Mucosa of descending colon (tissue), 3 donors: ENCODE measurements around the gene ENPP3. TPM values are rescaled to one million over a fixed set of nuclear protein-coding genes. Genes with fewer than 3 reads are reported as not detected.
A peak's percentile ranks its signal among the peaks of the same experiment; 100 is the strongest.

ENCODE experiments used
- ATAC-seq: fragments of 200-7000 bp; cut with Tn5 transposase; one replicate; pipeline ENCODE4 v1.9.1; 2020; ENCODE audit warnings: mild to moderate bottlenecking, moderate library complexity
- DNase-seq, 3 donors: peaks; one replicate each; pipeline ENCODE4 v3.0.0-alpha.2; 2020
- H3K36me3 ChIP-seq: fragments of 200-600 bp; one replicate; pipeline ENCODE4 v1.8.0; 2021; ENCODE audit warnings: low read depth, mild to moderate bottlenecking
- H3K4me1 ChIP-seq: fragments of 200-600 bp; one replicate; pipeline ENCODE4 v1.8.0; 2021; ENCODE audit warnings: low read depth, mild to moderate bottlenecking
- H3K4me3 ChIP-seq: fragments of 200-600 bp; one replicate; pipeline ENCODE4 v1.8.0; 2021; ENCODE audit warnings: mild to moderate bottlenecking
- H3K9me3 ChIP-seq: fragments of 200-600 bp; one replicate; pipeline ENCODE4 v1.8.0; 2021; ENCODE audit warnings: mild to moderate bottlenecking
- intact Hi-C, 2 donors: fragments of 100-400 bp; cut with DNase I in 1 of 2; cut with micrococcal nuclease in 1 of 2; formaldehyde crosslinking; loops; one replicate each; pipeline versions ENCODE4 v1.11.0 to v1.11.1; 2022; cut with DNase I, micrococcal nuclease
- total RNA-seq, 3 donors: library from RNA; stranded (reverse); fragmentation: NEBNext Ultra II Directional in 2 of 3; extraction: Animal tissue kit (Norgen Biotek cat#: 25700) in 2 of 3; gene quantifications; one replicate each; pipeline versions ENCODE4 v1.2.1 to v1.2.4, GENCODE V29; 2021 to 2023
- TF ChIP-seq, protein P1 (sequence below): fragments of 200-600 bp; IDR thresholded peaks from one replicate; pipeline ENCODE4 v1.8.0; 2022; ENCODE audit warnings: antibody characterized with exemption, mild to moderate bottlenecking
- donor health status: DM: no; HTN: no; CAD: no; lungs with moderate emphysema.
- donor health status: DM: no; HTN: no; CAD: no.
- donor health status: DM: no; HTN: yes; CAD: no.

The ENPP3 gene
- total RNA-seq, 3 donors from 2014 or later = 6.6 to 22.8 (median 19.5) TPM

DNA sequence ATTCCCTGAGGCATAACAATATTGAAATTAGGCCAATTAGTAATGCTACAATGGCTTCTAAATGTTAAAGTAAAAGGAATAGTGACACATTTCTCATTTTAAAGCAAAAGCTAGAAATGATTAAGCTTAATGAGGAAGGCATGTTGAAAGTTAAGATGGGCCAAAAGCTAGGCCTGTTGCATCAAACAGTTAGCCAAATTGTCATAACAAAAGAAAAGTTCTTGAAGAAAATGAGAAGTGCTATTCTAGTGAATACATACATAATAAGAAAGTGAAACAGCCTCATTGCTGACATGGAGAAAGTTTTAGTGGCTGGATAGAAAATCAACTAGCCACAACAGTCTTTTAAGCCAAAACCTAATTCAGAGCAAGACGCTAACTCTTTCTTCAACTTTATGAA is 51.2 kb downstream of the ENPP3 start:
- Histone ChIP-seq H3K9me3 (no peaks in the 10 kb centered on the region), H3K4me1 (no peaks in the 10 kb centered on the region), H3K4me3 (no peak overlapping the region), H3K36me3 (peaks cover 4% of the 10 kb centered on the region)
- DNase-seq (no peak), ATAC-seq (no peak)
- TF ChIP-seq, protein P1, sequence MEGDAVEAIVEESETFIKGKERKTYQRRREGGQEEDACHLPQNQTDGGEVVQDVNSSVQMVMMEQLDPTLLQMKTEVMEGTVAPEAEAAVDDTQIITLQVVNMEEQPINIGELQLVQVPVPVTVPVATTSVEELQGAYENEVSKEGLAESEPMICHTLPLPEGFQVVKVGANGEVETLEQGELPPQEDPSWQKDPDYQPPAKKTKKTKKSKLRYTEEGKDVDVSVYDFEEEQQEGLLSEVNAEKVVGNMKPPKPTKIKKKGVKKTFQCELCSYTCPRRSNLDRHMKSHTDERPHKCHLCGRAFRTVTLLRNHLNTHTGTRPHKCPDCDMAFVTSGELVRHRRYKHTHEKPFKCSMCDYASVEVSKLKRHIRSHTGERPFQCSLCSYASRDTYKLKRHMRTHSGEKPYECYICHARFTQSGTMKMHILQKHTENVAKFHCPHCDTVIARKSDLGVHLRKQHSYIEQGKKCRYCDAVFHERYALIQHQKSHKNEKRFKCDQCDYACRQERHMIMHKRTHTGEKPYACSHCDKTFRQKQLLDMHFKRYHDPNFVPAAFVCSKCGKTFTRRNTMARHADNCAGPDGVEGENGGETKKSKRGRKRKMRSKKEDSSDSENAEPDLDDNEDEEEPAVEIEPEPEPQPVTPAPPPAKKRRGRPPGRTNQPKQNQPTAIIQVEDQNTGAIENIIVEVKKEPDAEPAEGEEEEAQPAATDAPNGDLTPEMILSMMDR = no peak
- intact Hi-C loops = no loop called here

DNA sequence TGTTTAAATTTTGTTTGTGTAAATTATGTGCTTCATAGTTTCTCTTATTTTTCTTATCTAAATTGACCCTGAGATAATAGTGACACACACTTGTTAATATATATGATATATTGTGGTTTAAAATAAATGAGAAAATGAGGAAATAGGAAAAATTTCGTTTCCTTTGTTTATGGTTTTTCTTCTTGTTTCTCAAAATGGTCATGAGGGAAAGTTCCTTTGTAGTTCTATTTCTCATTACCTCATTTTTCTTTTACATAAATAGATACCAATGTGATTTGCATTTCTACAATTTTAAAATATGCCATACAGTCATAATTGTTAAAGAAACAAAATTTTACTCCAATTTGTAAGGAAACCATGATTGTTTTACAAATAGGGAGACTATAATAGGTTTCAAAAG is 54.9 kb downstream of the ENPP3 start:
- intact Hi-C loops = loop anchor here in 1 of 2 donors (10.0 kb wide), 1 partner anchor 223 kb away; no protein-coding TSS in a partner anchor
- TF ChIP-seq, protein P1 = no peak
- Histone ChIP-seq H3K36me3 (no peaks in the 10 kb centered on the region), H3K4me1 (no peaks in the 10 kb centered on the region), H3K4me3 (no peak overlapping the region), H3K9me3 (no peaks in the 10 kb centered on the region)
- no peak for DNase-seq
- ATAC-seq = no peak

DNA sequence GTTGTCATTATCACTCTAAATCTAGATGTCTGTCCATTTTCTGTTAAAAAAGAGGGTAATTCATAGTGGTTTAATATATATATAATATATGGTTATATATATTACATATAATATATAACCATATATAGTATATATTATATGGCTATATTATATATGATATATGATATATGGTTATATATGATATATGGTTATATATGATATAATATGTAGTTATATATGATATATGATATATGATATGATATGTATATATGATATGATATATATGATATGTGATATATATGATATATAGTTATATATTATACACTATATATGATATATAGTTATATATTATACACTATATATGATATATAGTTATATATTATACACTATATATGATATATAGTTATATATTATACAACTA is 55.5 kb downstream of the ENPP3 start:
- no peak for ATAC-seq
- intact Hi-C loops = loop anchor here in 1 of 2 donors (10.0 kb wide), 1 partner anchor 222 kb away; no protein-coding TSS in a partner anchor
- no peaks in the 10 kb centered on the region for H3K9me3 ChIP-seq

DNA sequence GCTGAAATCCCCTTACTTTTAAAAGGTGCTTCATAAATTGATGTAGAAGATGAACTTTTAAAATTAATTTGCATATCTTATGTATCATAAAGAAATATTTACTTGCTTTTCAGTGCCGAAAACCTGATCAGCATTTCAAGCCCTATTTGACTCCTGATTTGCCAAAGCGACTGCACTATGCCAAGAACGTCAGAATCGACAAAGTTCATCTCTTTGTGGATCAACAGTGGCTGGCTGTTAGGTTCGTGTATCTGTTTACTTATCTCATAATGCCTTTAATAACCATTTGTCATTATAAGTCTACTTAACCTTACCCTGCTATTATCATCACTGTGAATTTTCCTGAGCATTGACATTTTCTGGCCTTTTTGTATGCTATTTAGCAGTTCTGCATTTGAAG is 56.3 kb downstream of the ENPP3 start:
- no peaks in the 10 kb centered on the region for H3K9me3 ChIP-seq
- ATAC-seq = no peak

More for the DNA sequence above, 55.5 kb downstream of the ENPP3 start:
- TF ChIP-seq, protein P1 = no peak
- no peaks in the 10 kb centered on the region for H3K36me3 ChIP-seq
- no peak overlapping the region for H3K4me3 ChIP-seq
- H3K4me1 ChIP-seq = no peaks in the 10 kb centered on the region
- no peak for DNase-seq

DNA sequence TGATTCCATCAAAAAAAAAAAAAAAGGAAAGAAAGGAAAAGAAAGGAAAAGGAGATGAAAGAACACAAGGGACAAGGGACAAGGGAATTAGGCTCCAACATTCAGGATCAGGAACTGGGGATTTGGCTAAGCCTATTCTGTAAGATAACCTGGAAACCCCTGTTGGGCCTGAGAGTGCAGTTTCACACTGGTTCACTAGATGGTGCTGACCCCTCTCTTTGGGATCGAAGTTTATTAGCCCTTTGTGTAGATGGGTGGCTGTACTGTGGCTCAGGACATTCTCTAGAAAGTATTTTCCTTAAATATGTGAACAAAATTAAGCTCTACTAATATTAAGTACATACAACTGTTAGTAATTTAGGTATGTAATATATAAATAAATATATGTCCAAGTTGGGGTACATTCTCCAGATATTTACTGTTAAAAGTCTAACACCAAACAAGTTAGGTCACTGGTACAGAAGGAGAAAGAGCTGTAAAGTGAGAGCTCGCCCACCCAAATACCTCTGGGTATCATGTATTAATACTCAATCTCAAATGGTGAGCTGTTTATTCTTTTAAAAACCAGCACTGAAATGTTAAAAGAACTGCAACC is 57.8 kb downstream of the ENPP3 start:
- DNase-seq = peak in 1 of 3 donors; percentile 66
- H3K9me3 ChIP-seq = no peaks in the 10 kb centered on the region
- intact Hi-C loops = loop anchor here (5.0 to 10.0 kb wide), 2 partner anchors 217 to 220 kb away; no protein-coding TSS in a partner anchor
- no peak overlapping the region for H3K4me3 ChIP-seq
- TF ChIP-seq, protein P1 = peak; percentile 64
- peak; percentile 85 for ATAC-seq
- H3K36me3 ChIP-seq = no peaks in the 10 kb centered on the region
- H3K4me1 ChIP-seq = no peaks in the 10 kb centered on the region

More for the DNA sequence above, 56.3 kb downstream of the ENPP3 start:
- TF ChIP-seq, protein P1 = no peak
- Histone ChIP-seq H3K4me1 (no peaks in the 10 kb centered on the region), H3K36me3 (no peaks in the 10 kb centered on the region), H3K4me3 (no peak overlapping the region)
- intact Hi-C loops = loop anchor here in 1 of 2 donors (10.0 kb wide), 1 partner anchor 221 kb away; no protein-coding TSS in a partner anchor
- DNase-seq = no peak
